ENCODE measurements around the gene ZMYND11.

GRCh38 chr10:279232-279631 is 144.0 kb downstream of the ZMYND11 start:
- no peak for TF ChIP-seq TAF1 (IDR thresholded peaks at IDR 0.05; ENCODE audit: low read depth, low read length)
- TF ChIP-seq TCF12 (IDR thresholded peaks at IDR 0.05; ENCODE audit: low read depth, low read length), result no peak
- TF ChIP-seq, protein P1, sequence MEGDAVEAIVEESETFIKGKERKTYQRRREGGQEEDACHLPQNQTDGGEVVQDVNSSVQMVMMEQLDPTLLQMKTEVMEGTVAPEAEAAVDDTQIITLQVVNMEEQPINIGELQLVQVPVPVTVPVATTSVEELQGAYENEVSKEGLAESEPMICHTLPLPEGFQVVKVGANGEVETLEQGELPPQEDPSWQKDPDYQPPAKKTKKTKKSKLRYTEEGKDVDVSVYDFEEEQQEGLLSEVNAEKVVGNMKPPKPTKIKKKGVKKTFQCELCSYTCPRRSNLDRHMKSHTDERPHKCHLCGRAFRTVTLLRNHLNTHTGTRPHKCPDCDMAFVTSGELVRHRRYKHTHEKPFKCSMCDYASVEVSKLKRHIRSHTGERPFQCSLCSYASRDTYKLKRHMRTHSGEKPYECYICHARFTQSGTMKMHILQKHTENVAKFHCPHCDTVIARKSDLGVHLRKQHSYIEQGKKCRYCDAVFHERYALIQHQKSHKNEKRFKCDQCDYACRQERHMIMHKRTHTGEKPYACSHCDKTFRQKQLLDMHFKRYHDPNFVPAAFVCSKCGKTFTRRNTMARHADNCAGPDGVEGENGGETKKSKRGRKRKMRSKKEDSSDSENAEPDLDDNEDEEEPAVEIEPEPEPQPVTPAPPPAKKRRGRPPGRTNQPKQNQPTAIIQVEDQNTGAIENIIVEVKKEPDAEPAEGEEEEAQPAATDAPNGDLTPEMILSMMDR (IDR thresholded peaks at IDR 0.05; ENCODE audit: control extremely low read depth in 1 of 3, insufficient read depth in 1 of 3, low read depth in 1 of 3, low read length in 3 of 3), result no peak
